ENCODE results near the gene DRD3. TPM values are rescaled to one million over a fixed set of nuclear protein-coding genes. Genes with fewer than 3 reads are reported as not detected.

Gene DRD3
- polyA plus RNA-seq, 1 of the 3 experiments (the other 2 are of a cell fraction), result not detected

DNA sequence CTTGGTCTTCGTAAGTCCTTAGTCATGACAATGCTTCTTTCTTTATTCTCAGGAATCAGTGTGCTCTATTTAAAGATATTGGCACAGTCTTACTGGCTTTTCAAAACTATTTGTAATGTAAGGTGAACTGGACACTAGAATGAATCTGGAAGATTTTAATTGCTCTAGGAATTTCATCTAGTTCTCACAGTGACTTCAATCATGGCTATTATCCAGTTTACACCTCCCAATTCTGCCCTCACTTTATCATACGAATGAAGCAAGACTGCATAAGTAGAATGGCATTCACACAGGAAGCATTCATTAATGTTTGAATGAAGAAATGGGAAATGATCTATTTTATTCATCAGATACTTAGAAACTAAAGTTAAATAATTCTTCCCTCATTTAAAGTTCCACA is 26.7 kb upstream of the DRD3 start:
- Histone ChIP-seq H3F3A (replicated peaks; ENCODE audit: insufficient read depth) (no peaks in the 10 kb centered on the region), H3K9me2 (no peaks in the 10 kb centered on the region)

More for the DNA sequence above, 26.7 kb upstream of the DRD3 start:
- Histone ChIP-seq H3K9me3 (no peaks in the 10 kb centered on the region), H3K4me1 (ENCODE audit: control insufficient read depth in 1 of 2, insufficient read depth in 2 of 2, low read depth in 1 of 2, low read length in 1 of 2) (no peaks in the 10 kb centered on the region), H3K27me3 (ENCODE audit: insufficient read depth) (no peaks in the 10 kb centered on the region), H3K4me3 (ENCODE audit: low read depth in 2 of 2, low read length in 1 of 2) (no peak overlapping the region), H3K9ac (no peak overlapping the region), H2AFZ (ENCODE audit: low read depth) (no peak overlapping the region), H3K36me3 (replicated peaks in 1 of 2; ENCODE audit: control insufficient read depth in 1 of 2, insufficient read depth in 2 of 2, low read length in 1 of 2) (no peaks in the 10 kb centered on the region), H3K79me2 (ENCODE audit: insufficient read depth) (no peaks in the 10 kb centered on the region), H4K20me1 (ENCODE audit: insufficient read depth) (no peaks in the 10 kb centered on the region), H3K4me2 (no peak overlapping the region), H3K27ac (ENCODE audit: low read depth in 2 of 2, low read length in 1 of 2) (no peak overlapping the region)
- ChIA-PET CTCF (no interaction called here), POLR2A (no interaction called here)
- DNase-seq, result no peak
- TF ChIP-seq RAD21 (IDR thresholded peaks at IDR 0.05; ENCODE audit: low read length) (no peak), FOXJ3 (CRISPR knock-in tag; IDR thresholded peaks at IDR 0.05) (no peak), NRF1 (IDR thresholded peaks at IDR 0.05; ENCODE audit: low read depth, low read length) (no peak), SIN3A (IDR thresholded peaks at IDR 0.05; ENCODE audit: borderline replicate concordance, low read depth, low read length) (no peak), RCOR1 (IDR thresholded peaks at IDR 0.05; ENCODE audit: low read length) (no peak), FOSL2 (IDR thresholded peaks at IDR 0.05; ENCODE audit: borderline replicate concordance, low read depth) (no peak), POLR2AphosphoS5 (IDR thresholded peaks at IDR 0.05; ENCODE audit: low read depth, low read length) (no peak), RXRA (IDR thresholded peaks at IDR 0.05; ENCODE audit: borderline replicate concordance, low read depth) (no peak), MXI1 (IDR thresholded peaks at IDR 0.05; ENCODE audit: low read depth, low read length) (no peak), ELF1 (IDR thresholded peaks at IDR 0.05) (no peak), GATA2 (CRISPR knock-in tag; IDR thresholded peaks at IDR 0.05) (no peak), FOXM1 (IDR thresholded peaks at IDR 0.05; ENCODE audit: low read depth) (no peak), JUND (IDR thresholded peaks at IDR 0.05) (no peak), YY1 (IDR thresholded peaks at IDR 0.05; ENCODE audit: low read depth) (no peak), RFX5 (IDR thresholded peaks at IDR 0.05; ENCODE audit: low read length) (no peak)
- TF ChIP-seq, protein P1, sequence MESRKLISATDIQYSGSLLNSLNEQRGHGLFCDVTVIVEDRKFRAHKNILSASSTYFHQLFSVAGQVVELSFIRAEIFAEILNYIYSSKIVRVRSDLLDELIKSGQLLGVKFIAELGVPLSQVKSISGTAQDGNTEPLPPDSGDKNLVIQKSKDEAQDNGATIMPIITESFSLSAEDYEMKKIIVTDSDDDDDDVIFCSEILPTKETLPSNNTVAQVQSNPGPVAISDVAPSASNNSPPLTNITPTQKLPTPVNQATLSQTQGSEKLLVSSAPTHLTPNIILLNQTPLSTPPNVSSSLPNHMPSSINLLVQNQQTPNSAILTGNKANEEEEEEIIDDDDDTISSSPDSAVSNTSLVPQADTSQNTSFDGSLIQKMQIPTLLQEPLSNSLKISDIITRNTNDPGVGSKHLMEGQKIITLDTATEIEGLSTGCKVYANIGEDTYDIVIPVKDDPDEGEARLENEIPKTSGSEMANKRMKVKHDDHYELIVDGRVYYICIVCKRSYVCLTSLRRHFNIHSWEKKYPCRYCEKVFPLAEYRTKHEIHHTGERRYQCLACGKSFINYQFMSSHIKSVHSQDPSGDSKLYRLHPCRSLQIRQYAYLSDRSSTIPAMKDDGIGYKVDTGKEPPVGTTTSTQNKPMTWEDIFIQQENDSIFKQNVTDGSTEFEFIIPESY (IDR thresholded peaks at IDR 0.05; ENCODE audit: borderline replicate concordance, low read depth), result no peak
- TF ChIP-seq, protein P2, sequence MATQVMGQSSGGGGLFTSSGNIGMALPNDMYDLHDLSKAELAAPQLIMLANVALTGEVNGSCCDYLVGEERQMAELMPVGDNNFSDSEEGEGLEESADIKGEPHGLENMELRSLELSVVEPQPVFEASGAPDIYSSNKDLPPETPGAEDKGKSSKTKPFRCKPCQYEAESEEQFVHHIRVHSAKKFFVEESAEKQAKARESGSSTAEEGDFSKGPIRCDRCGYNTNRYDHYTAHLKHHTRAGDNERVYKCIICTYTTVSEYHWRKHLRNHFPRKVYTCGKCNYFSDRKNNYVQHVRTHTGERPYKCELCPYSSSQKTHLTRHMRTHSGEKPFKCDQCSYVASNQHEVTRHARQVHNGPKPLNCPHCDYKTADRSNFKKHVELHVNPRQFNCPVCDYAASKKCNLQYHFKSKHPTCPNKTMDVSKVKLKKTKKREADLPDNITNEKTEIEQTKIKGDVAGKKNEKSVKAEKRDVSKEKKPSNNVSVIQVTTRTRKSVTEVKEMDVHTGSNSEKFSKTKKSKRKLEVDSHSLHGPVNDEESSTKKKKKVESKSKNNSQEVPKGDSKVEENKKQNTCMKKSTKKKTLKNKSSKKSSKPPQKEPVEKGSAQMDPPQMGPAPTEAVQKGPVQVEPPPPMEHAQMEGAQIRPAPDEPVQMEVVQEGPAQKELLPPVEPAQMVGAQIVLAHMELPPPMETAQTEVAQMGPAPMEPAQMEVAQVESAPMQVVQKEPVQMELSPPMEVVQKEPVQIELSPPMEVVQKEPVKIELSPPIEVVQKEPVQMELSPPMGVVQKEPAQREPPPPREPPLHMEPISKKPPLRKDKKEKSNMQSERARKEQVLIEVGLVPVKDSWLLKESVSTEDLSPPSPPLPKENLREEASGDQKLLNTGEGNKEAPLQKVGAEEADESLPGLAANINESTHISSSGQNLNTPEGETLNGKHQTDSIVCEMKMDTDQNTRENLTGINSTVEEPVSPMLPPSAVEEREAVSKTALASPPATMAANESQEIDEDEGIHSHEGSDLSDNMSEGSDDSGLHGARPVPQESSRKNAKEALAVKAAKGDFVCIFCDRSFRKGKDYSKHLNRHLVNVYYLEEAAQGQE (IDR thresholded peaks at IDR 0.05; ENCODE audit: low read depth, low read length), result no peak
- TF ChIP-seq, protein P3, sequence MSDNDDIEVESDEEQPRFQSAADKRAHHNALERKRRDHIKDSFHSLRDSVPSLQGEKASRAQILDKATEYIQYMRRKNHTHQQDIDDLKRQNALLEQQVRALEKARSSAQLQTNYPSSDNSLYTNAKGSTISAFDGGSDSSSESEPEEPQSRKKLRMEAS (IDR thresholded peaks at IDR 0.05; ENCODE audit: low read depth), result no peak
- TF ChIP-seq, protein P4, sequence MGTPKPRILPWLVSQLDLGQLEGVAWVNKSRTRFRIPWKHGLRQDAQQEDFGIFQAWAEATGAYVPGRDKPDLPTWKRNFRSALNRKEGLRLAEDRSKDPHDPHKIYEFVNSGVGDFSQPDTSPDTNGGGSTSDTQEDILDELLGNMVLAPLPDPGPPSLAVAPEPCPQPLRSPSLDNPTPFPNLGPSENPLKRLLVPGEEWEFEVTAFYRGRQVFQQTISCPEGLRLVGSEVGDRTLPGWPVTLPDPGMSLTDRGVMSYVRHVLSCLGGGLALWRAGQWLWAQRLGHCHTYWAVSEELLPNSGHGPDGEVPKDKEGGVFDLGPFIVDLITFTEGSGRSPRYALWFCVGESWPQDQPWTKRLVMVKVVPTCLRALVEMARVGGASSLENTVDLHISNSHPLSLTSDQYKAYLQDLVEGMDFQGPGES (IDR thresholded peaks at IDR 0.05; ENCODE audit: low read depth, low read length), result no peak
- 21% methylated on average over 2 of the region's 2 CpGs for WGBS (ENCODE audit: low lambda C conversion rate)

All from SK-N-SH (cell line).